H54 (cell line): ENCODE measurements around the gene C10orf53.

Experiments used
- DNase-seq: peaks from one replicate; pipeline ENCODE4 v3.0.0; 2011; ENCODE audit warnings: low spot score, mixed read lengths; ENCODE audit not compliant: insufficient read length
- FAIRE-seq: peaks from 3 replicates; lab custom pipeline; 2011; peaks lifted over from hg19 to GRCh38; lab: Jason Lieb, UNC
- POLR2A ChIP-seq: IDR thresholded peaks from 2 replicates; pipeline ENCODE4 v1.6.1; 2011; ENCODE audit warnings: low read depth, mild to moderate bottlenecking, low read length

Gene C10orf53

GRCh38 chr10:49647985-49648795 is 31.3 kb upstream of the C10orf53 start:
- FAIRE-seq = no peak
- no peak for DNase-seq
- no peak for TF ChIP-seq POLR2A

- no peak for TF ChIP-seq POLR2A
- DNase-seq (no peak), FAIRE-seq (no peak)
These were observed 30.2 kb upstream of the C10orf53 start for GRCh38 chr10:49649294-49649693.

GRCh38 chr10:49649936-49650723 is 29.3 kb upstream of the C10orf53 start:
- FAIRE-seq = no peak
- TF ChIP-seq POLR2A = no peak
- no peak for DNase-seq

GRCh38 chr10:49650724-49651034 is 28.8 kb upstream of the C10orf53 start:
- no peak for DNase-seq
- FAIRE-seq = no peak
- TF ChIP-seq POLR2A = no peak

- DNase-seq (no peak), FAIRE-seq (no peak)
- TF ChIP-seq POLR2A = no peak
These were observed 28.2 kb upstream of the C10orf53 start for GRCh38 chr10:49651039-49651835.

GRCh38 chr10:49651917-49652316 is 27.5 kb upstream of the C10orf53 start:
- TF ChIP-seq POLR2A = no peak
- FAIRE-seq (no peak), DNase-seq (no peak)

- TF ChIP-seq POLR2A = no peak
- DNase-seq (no peak), FAIRE-seq (no peak)
These were observed 26.8 kb upstream of the C10orf53 start for GRCh38 chr10:49652421-49653272.

GRCh38 chr10:49653273-49653929 is 26.1 kb upstream of the C10orf53 start:
- DNase-seq (no peak), FAIRE-seq (no peak)
- no peak for TF ChIP-seq POLR2A

- no peak for TF ChIP-seq POLR2A
- no peak for FAIRE-seq
- no peak for DNase-seq
These were observed 25.3 kb upstream of the C10orf53 start for GRCh38 chr10:49654036-49654693.

GRCh38 chr10:49655099-49655498 is 24.4 kb upstream of the C10orf53 start:
- TF ChIP-seq POLR2A = no peak
- FAIRE-seq (no peak), DNase-seq (no peak)

GRCh38 chr10:49656845-49657493 is 22.5 kb upstream of the C10orf53 start:
- FAIRE-seq (no peak), DNase-seq (no peak)
- TF ChIP-seq POLR2A = no peak

GRCh38 chr10:49657606-49658005 is 21.8 kb upstream of the C10orf53 start:
- DNase-seq (no peak), FAIRE-seq (no peak)
- no peak for TF ChIP-seq POLR2A
